KOPT-K1 (cell line): Measurements from ENCODE around the gene CNTNAP5.

Experiments used
- H3K27ac ChIP-seq: fragments of 200-600 bp; sonication (generic); 2 replicates; pipeline ENCODE4 v1.5.1; 2016; ENCODE audit warnings: antibody characterized with exemption, mild to moderate bottlenecking, low read depth, low read length; ENCODE audit not compliant: poor library complexity, severe bottlenecking
- H3K36me3 ChIP-seq: fragments of 200-600 bp; sonication (generic); 2 replicates; pipeline ENCODE4 v1.5.1; 2017; ENCODE audit warnings: antibody characterized with exemption, mild to moderate bottlenecking, low read length, moderate library complexity; ENCODE audit not compliant: insufficient read depth
- H3K9me3 ChIP-seq: fragments of 200-600 bp; sonication (generic); 2 replicates; pipeline ENCODE4 v1.5.1; 2017; ENCODE audit warnings: antibody characterized with exemption, low read length, mild to moderate bottlenecking; ENCODE audit not compliant: insufficient read depth, poor library complexity, severe bottlenecking

The CNTNAP5 gene

GRCh38 chr2:124661558-124661957 is 636.5 kb downstream of the CNTNAP5 start:
- H3K27ac ChIP-seq, result no peak overlapping the region
- H3K9me3 ChIP-seq, result no peaks in the 10 kb centered on the region
- no peaks in the 10 kb centered on the region for H3K36me3 ChIP-seq

GRCh38 chr2:124662946-124663644 is 638.0 kb downstream of the CNTNAP5 start:
- Histone ChIP-seq H3K27ac (no peak overlapping the region), H3K36me3 (no peaks in the 10 kb centered on the region), H3K9me3 (no peaks in the 10 kb centered on the region)

GRCh38 chr2:124663645-124663997 is 638.5 kb downstream of the CNTNAP5 start:
- Histone ChIP-seq H3K36me3 (no peaks in the 10 kb centered on the region), H3K27ac (no peak overlapping the region), H3K9me3 (no peaks in the 10 kb centered on the region)

- H3K36me3 ChIP-seq, result no peaks in the 10 kb centered on the region
- no peaks in the 10 kb centered on the region for H3K9me3 ChIP-seq
- no peak overlapping the region for H3K27ac ChIP-seq
Observed at GRCh38 chr2:124664363-124664762, 639.3 kb downstream of the CNTNAP5 start.

- no peak overlapping the region for H3K27ac ChIP-seq
- H3K9me3 ChIP-seq, result no peaks in the 10 kb centered on the region
- H3K36me3 ChIP-seq, result no peaks in the 10 kb centered on the region
Observed at GRCh38 chr2:124666976-124667375, 641.9 kb downstream of the CNTNAP5 start.

GRCh38 chr2:124668161-124668560 is 643.1 kb downstream of the CNTNAP5 start:
- H3K27ac ChIP-seq, result no peak overlapping the region
- no peaks in the 10 kb centered on the region for H3K9me3 ChIP-seq
- H3K36me3 ChIP-seq, result no peaks in the 10 kb centered on the region

- H3K9me3 ChIP-seq, result no peaks in the 10 kb centered on the region
- H3K36me3 ChIP-seq, result no peaks in the 10 kb centered on the region
- H3K27ac ChIP-seq, result no peak overlapping the region
Observed at GRCh38 chr2:124670187-124670586, 645.1 kb downstream of the CNTNAP5 start.

- no peak overlapping the region for H3K27ac ChIP-seq
- no peaks in the 10 kb centered on the region for H3K36me3 ChIP-seq
- no peaks in the 10 kb centered on the region for H3K9me3 ChIP-seq
Observed at GRCh38 chr2:124678043-124678442, 653.0 kb downstream of the CNTNAP5 start.

- no peaks in the 10 kb centered on the region for H3K9me3 ChIP-seq
- H3K27ac ChIP-seq, result no peak overlapping the region
- no peaks in the 10 kb centered on the region for H3K36me3 ChIP-seq
Observed at GRCh38 chr2:124683536-124684428, 658.7 kb downstream of the CNTNAP5 start.

GRCh38 chr2:124689348-124689747 is 664.3 kb downstream of the CNTNAP5 start:
- H3K27ac ChIP-seq, result no peak overlapping the region
- H3K9me3 ChIP-seq, result no peaks in the 10 kb centered on the region
- no peaks in the 10 kb centered on the region for H3K36me3 ChIP-seq

- no peaks in the 10 kb centered on the region for H3K36me3 ChIP-seq
- no peaks in the 10 kb centered on the region for H3K9me3 ChIP-seq
- no peak overlapping the region for H3K27ac ChIP-seq
Observed at GRCh38 chr2:124692216-124692615, 667.1 kb downstream of the CNTNAP5 start.

GRCh38 chr2:124692707-124693106 is 667.6 kb downstream of the CNTNAP5 start:
- H3K9me3 ChIP-seq, result no peaks in the 10 kb centered on the region
- no peak overlapping the region for H3K27ac ChIP-seq
- no peaks in the 10 kb centered on the region for H3K36me3 ChIP-seq

GRCh38 chr2:124693156-124693555 is 668.1 kb downstream of the CNTNAP5 start:
- no peaks in the 10 kb centered on the region for H3K9me3 ChIP-seq
- no peaks in the 10 kb centered on the region for H3K36me3 ChIP-seq
- H3K27ac ChIP-seq, result no peak overlapping the region

GRCh38 chr2:124698979-124699565 is 674.0 kb downstream of the CNTNAP5 start:
- Histone ChIP-seq H3K27ac (no peak overlapping the region), H3K9me3 (no peaks in the 10 kb centered on the region)

GRCh38 chr2:124702777-124703176 is 677.7 kb downstream of the CNTNAP5 start:
- H3K9me3 ChIP-seq, result no peaks in the 10 kb centered on the region
- no peaks in the 10 kb centered on the region for H3K36me3 ChIP-seq
- H3K27ac ChIP-seq, result no peak overlapping the region

More at GRCh38 chr2:124698979-124699565, 674.0 kb downstream of the CNTNAP5 start:
- H3K36me3 ChIP-seq, result no peaks in the 10 kb centered on the region
